ENCODE data around the gene LRRC59.

DNA sequence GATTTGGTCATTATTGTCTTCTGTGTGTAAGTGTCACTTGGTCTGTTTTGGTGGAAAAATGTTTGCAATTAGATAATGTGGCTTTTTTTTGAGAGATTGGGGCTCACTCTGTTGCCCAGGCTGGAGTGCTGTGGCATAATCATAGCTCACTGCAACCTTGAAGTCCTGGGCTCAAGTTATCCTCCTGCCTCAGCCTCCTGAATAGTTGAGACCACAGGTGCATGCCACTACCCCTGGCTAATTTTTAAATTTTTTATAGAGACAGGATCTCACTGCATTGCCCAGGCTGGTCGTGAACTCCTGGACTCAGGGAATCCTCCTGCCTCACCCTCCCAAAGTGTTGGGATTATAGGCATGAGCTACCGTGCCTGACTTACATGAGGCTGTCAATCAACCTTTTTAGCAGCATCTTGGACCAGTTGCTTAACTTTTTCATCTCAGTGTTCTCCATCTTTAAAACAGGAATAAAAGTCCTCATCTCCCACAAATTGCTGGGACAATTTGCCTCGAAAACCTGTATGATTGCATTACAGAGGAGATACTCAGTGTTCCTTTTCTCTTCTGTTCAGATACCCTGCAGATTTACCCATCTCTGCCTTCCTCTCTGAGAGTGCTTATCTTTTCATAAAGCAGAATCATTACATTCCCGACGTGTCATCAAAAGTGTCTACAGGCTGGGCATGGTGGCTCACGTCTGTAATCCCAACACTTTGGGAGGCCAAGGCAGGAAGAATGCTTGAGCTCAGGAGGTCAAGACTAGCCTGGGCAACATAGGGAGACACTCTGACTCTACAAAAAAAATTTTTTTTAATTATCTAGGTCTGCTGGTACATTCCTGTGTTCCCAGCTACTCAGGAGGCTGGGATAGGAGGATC, 47.8 kb upstream of the LRRC59 start:
- TF ChIP-seq POLR2A (IDR thresholded peaks at IDR 0.05), result no peak
- TF ChIP-seq, protein P1, sequence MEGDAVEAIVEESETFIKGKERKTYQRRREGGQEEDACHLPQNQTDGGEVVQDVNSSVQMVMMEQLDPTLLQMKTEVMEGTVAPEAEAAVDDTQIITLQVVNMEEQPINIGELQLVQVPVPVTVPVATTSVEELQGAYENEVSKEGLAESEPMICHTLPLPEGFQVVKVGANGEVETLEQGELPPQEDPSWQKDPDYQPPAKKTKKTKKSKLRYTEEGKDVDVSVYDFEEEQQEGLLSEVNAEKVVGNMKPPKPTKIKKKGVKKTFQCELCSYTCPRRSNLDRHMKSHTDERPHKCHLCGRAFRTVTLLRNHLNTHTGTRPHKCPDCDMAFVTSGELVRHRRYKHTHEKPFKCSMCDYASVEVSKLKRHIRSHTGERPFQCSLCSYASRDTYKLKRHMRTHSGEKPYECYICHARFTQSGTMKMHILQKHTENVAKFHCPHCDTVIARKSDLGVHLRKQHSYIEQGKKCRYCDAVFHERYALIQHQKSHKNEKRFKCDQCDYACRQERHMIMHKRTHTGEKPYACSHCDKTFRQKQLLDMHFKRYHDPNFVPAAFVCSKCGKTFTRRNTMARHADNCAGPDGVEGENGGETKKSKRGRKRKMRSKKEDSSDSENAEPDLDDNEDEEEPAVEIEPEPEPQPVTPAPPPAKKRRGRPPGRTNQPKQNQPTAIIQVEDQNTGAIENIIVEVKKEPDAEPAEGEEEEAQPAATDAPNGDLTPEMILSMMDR (IDR thresholded peaks at IDR 0.05), result no peak
